Left ventricle myocardium inferior (tissue), 1 donor: ENCODE results near the gene ARRDC1. TPM values are rescaled to one million over a fixed set of nuclear protein-coding genes. Genes with fewer than 3 reads are reported as not detected.

Experiments used
- DNase-seq: peaks from one replicate; pipeline ENCODE4 v3.0.0-alpha.2; 2020
- H3K27ac ChIP-seq: fragments of 200-600 bp; replicated peaks from 2 replicates; pipeline ENCODE4 v1.8.0; 2021
- H3K27me3 ChIP-seq: fragments of 200-600 bp; 2 replicates; pipeline ENCODE4 v1.8.0; 2021; ENCODE audit warnings: low read depth
- H3K36me3 ChIP-seq: fragments of 200-600 bp; 2 replicates; pipeline ENCODE4 v1.8.0; 2021
- H3K4me1 ChIP-seq: fragments of 200-600 bp; 2 replicates; pipeline ENCODE4 v1.8.0; 2021
- H3K4me3 ChIP-seq: fragments of 200-600 bp; 2 replicates; pipeline ENCODE4 v1.8.0; 2021; ENCODE audit warnings: mild to moderate bottlenecking, moderate library complexity
- H3K9me3 ChIP-seq: fragments of 200-600 bp; replicated peaks from 2 replicates; pipeline ENCODE4 v1.8.0; 2021
- intact Hi-C: fragments of 100-400 bp; cut with micrococcal nuclease; formaldehyde crosslinking; loops from one replicate; pipeline ENCODE4 v1.11.0; 2022
- total RNA-seq: library from RNA; stranded (reverse); fragmentation: NEBNext Ultra II Directional; extraction: Animal tissue kit (Norgen Biotek cat#: 25700); gene quantifications from one replicate; pipeline ENCODE4 v1.2.1, GENCODE V29; 2021
- TF ChIP-seq, protein P1 (sequence below): fragments of 200-600 bp; IDR thresholded peaks from 2 replicates; pipeline ENCODE4 v1.8.0; 2021; ENCODE audit warnings: antibody characterized with exemption, mild to moderate bottlenecking, borderline replicate concordance
- donor health status: DM: no; HTN: yes; CAD: no; lungs with severe emphysema.

ARRDC1 gene
- total RNA-seq, 1 donor from 2014 or later = 16.2 TPM

DNA sequence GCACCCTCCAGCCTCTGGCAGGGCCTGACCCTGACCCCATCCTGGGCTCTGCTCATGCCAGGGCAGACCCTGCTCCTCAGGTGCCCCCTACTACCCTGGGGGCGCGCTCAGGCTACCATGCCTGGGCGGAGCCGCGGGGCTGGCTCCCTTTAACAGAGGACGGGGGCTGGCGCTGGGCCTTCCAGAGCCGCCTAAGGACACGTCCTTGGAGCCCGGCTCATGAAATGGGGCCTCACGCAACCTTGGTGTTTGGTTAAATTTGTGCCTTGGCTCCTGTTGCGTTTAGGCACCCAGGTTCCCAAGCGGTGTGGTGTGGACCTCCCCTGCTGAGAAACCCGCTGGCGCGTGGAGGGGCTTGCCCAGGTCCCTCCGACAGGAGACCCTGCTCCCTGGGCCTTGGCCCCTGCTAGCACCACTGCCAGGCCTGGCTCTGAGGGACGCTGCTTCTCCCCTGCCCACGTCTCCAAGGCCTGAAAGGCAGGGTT, 9.9 kb downstream of the ARRDC1 start:
- peaks cover 32% of the 10 kb centered on the region for H3K36me3 ChIP-seq
- no peaks in the 10 kb centered on the region for H3K27me3 ChIP-seq
- H3K27ac ChIP-seq = no peak overlapping the region
- TF ChIP-seq, protein P1, sequence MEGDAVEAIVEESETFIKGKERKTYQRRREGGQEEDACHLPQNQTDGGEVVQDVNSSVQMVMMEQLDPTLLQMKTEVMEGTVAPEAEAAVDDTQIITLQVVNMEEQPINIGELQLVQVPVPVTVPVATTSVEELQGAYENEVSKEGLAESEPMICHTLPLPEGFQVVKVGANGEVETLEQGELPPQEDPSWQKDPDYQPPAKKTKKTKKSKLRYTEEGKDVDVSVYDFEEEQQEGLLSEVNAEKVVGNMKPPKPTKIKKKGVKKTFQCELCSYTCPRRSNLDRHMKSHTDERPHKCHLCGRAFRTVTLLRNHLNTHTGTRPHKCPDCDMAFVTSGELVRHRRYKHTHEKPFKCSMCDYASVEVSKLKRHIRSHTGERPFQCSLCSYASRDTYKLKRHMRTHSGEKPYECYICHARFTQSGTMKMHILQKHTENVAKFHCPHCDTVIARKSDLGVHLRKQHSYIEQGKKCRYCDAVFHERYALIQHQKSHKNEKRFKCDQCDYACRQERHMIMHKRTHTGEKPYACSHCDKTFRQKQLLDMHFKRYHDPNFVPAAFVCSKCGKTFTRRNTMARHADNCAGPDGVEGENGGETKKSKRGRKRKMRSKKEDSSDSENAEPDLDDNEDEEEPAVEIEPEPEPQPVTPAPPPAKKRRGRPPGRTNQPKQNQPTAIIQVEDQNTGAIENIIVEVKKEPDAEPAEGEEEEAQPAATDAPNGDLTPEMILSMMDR = no peak
- intact Hi-C loops = no loop called here
- no peak overlapping the region for H3K4me3 ChIP-seq
- no peaks in the 10 kb centered on the region for H3K9me3 ChIP-seq
- peaks cover 54% of the 10 kb centered on the region for H3K4me1 ChIP-seq
- DNase-seq = no peak

DNA sequence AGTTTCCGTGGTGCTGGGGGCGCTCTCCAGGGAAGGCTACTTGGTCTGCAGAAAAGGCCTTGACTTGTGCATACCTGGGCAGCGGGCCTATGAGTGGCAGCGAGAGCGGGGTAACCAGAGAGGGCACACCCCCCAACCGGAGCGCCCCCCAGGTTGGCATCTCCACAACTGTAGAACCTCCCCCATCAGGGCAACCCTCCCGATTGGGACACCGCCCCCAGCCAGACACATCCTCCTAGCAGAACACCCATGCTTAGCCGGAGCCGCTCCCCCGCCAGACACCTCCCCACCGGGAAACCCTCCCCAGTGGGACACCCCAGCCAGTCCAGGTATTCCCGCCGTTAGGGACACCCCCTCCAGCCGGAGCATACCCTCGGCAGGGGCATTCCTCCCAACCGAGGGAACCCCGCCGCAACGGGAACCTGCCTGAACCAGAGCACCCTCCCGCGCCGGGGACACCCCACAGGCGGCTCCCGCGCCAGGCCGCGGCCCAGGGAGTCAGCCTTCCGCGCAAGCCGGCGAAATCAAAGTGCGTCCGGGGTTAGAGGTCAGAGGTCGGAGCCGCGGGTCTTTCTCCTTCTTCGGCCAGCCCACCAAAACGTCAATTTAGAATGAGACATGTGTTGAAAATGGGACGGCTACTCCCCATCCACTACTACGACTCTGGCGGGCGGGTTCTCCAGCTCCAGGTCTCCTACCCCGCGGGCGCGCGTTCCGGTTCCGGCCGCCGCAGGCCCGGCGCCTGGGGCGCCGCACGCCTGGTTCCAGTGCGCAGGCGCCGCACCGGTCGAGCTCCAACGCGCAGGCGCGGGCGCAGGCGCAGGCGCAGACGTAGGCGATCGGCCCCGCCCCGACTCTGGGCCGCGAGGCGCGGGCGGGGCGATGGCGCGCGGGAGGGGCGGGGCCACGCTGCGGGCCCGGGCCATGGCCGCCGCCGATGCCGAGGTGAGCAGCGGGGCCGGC, 12.9 kb downstream of the ARRDC1 start, which contains the start of gene EHMT1:
EHMT1 (plus strand) TSS at position 901 of the 963 bp plus-strand sequence; CDS start at position 925, 24 bp downstream.
- Histone ChIP-seq H3K4me3 (peak within 1 kb of the TSS; percentile 98), H3K4me1 (peaks cover 54% of the 10 kb centered on the region), H3K9me3 (no peaks in the 10 kb centered on the region), H3K27me3 (no peaks in the 10 kb centered on the region), H3K27ac (peak within 1 kb of the TSS; percentile 92), H3K36me3 (peaks cover 31% of the 10 kb centered on the region)
- DNase-seq = peak; percentile 86
- intact Hi-C loops = no loop called here
- TF ChIP-seq, protein P1 = no peak

DNA sequence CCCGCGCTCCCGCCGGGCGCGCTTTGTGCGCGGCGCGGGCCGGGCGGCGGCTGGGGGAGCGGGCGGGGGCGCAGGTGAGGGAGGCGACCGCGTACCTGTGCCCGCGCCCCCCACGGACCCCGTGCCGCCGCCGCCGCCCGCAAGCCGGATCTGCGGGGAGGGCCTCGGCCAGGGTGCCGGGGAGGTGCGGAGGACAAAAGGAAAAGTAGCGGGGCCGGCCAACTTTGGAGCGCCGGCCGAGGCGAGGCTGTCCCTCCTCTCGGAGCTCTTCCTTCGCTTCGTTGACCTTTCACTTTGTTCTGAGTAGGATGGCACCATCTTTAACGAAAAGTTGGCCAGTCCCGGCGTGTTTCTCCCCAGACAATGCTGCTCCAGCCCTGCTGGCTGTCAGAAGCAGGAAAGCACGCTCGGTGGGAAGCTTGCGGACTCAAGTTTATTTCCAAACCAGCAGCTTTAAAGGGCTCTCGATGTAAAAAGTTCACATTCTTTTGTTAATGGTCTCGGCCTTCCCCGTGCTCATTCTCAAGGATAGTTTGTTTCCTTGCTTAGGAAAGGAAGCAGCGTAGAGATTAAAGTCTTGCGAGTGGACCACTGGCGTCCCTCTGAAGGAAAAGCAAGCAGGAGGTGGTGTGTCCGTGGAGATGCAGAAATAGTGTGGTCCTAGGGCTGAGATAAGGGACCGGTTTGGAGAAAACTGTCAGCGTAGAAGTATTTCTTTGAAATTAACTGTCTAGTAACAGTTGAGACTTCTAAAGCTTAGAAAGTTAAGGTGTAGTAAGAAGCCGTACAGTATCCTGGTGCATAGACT, 14.0 kb downstream of the ARRDC1 start:
- intact Hi-C loops = no loop called here
- H3K36me3 ChIP-seq = peaks cover 20% of the 10 kb centered on the region

DNA sequence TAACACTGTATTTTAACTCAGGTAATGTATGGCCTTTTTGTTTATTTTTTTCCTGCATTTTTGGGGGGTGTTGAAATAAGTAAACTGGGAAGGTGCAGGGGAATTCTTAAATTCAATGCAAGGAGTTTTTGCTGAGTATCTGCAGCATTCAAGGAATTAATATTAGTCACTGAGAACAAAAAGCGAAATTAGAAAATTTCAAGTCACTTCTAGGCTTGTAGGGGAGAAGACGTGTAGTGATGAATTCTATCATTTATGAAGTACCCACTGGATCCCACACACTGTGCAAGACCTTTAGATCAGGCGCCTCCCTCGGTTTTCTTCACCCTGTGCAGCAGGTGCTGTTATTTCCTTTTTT, 14.5 kb downstream of the ARRDC1 start:
- H3K36me3 ChIP-seq = peaks cover 14% of the 10 kb centered on the region
- peak overlapping the region; percentile 90 for H3K27ac ChIP-seq
- peaks cover 56% of the 10 kb centered on the region for H3K4me1 ChIP-seq
- intact Hi-C loops = no loop called here
- H3K9me3 ChIP-seq = no peaks in the 10 kb centered on the region
- DNase-seq = no peak
- no peaks in the 10 kb centered on the region for H3K27me3 ChIP-seq
- H3K4me3 ChIP-seq = peak overlapping the region; percentile 83
- TF ChIP-seq, protein P1 = no peak

More for the DNA sequence above, 14.0 kb downstream of the ARRDC1 start:
- TF ChIP-seq, protein P1 = no peak
- peak overlapping the region; percentile 90 for H3K27ac ChIP-seq
- peak overlapping the region; percentile 83 for H3K4me3 ChIP-seq
- DNase-seq = peak; percentile 29
- peaks cover 53% of the 10 kb centered on the region for H3K4me1 ChIP-seq
- no peaks in the 10 kb centered on the region for H3K9me3 ChIP-seq
- no peaks in the 10 kb centered on the region for H3K27me3 ChIP-seq

DNA sequence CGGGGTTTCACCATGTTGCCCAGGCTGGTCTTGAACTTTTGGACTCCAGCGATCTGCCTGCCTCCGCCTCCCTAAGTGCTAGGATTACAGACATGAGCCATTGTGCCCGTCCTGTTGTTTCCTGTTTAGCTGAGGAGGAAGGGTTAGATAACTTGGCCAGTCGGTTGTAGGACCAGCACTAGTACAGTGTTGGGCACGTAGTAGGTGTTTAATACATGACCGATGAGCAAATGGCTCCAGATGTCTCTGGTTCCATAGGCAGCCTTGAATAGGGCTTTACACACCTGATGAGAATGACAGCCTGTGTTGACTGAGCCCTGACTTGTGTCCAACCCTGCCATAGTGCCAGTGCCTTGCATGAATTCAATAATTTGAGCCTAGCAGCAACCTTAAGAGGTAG, 15.1 kb downstream of the ARRDC1 start:
- Histone ChIP-seq H3K4me1 (peaks cover 62% of the 10 kb centered on the region), H3K9me3 (no peaks in the 10 kb centered on the region), H3K27ac (peak overlapping the region; percentile 90), H3K36me3 (peaks cover 9% of the 10 kb centered on the region), H3K27me3 (no peaks in the 10 kb centered on the region), H3K4me3 (peak overlapping the region; percentile 83)
- DNase-seq = no peak
- intact Hi-C loops = no loop called here
- TF ChIP-seq, protein P1 = no peak
